Measurements from ENCODE around the gene ZNF438.
A peak's percentile ranks its signal among the peaks of the same experiment; 100 is the strongest.

ZNF438 gene

DNA sequence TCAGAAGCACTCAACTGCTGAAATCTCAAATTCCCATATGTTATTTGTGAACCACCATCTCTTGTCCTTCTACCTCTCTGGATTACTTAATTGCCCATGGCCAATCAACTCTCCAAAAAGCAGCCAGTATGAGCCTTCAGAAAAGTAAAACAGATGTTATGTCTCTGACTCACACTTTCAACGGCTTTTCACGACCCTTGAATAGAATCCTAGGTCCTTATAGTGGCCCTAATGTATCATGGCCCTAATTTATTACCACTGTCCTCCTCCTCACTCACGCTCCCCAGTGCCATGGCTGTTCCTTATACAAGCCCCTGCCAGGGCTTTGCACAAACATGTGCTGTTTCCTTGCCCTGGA is 20.0 kb downstream of the ZNF438 start:
- DNase-seq (ENCODE audit: insufficient read length, low spot score): no peak
- TF ChIP-seq POLR2A (IDR thresholded peaks at IDR 0.05; ENCODE audit: low read depth, low read length): no peak
- no peak for FAIRE-seq

DNA sequence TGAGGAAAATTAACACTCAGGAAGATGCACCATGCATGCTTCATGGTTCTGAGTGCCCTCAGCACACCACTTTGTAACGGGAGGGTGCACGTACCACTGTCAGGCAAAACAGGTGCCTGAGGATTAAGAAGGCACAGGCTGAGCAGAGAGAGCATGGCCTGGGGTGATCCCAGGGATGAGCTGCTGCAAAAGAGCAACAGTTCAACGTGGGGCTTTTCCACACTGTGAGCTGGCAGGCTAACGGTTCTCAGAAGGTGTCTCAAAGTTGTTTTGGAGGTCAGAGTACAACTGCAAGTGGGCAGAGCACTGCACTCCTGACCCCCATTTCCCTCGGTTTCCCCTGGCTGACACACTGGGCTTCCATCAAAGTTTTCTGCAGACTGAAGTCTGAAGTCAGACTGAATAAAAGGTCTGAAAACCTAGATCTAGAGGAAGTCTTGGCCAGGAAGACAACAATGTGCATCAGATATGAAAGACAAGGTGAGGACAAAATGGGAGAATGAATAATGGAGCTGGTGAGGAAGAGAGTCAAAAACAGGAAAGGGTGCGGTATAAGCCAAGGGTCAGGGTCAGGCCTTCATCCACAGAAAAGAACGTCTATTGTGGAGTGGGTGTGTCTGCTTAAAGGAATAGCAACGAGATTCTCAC is 20.5 kb downstream of the ZNF438 start:
- DNase-seq (ENCODE audit: insufficient read length, low spot score) (no peak), FAIRE-seq (no peak)
- TF ChIP-seq POLR2A (IDR thresholded peaks at IDR 0.05; ENCODE audit: low read depth, low read length): no peak

DNA sequence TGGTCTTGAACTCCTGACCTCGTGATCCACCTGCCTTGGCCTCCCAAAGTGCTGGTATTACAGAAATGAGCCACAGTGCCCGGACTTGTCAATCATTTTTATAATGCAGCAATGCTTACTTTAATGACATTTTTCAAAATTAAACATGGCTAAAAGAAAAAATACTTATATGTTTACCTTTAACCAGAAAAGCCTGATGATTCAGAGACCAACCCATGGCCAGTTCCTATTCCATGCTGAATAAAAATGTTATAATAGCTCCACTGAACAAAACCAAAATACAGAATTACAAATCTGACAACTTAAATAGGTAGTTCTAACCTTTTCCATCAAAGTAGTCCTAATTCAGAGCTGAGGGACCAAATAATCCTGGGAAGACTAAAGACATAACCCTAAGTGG is 21.6 kb downstream of the ZNF438 start:
- FAIRE-seq (no peak), DNase-seq (ENCODE audit: insufficient read length, low spot score) (no peak)
- TF ChIP-seq POLR2A (IDR thresholded peaks at IDR 0.05; ENCODE audit: low read depth, low read length): no peak

DNA sequence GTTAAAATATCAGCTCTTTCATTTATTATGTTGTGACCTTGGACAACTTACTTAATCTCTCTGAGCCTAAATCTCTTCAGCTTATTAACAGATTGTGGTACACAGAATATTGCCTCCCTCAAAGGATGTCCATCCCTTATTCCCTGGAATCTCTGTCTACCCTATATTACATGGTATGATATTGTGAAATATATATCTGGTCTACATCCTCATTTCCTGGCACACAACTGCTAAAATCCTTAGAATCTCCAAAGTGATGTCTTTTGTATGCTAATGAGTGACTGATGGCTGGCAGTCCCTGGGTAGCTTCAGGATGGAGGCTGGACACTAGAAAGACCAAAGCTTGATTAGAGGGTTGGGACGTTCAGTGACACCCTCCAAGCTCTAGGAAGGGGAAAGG is 25.8 kb downstream of the ZNF438 start:
- no peak for DNase-seq (ENCODE audit: insufficient read length, low spot score)
- FAIRE-seq: no peak
- TF ChIP-seq POLR2A (IDR thresholded peaks at IDR 0.05; ENCODE audit: low read depth, low read length): no peak

DNA sequence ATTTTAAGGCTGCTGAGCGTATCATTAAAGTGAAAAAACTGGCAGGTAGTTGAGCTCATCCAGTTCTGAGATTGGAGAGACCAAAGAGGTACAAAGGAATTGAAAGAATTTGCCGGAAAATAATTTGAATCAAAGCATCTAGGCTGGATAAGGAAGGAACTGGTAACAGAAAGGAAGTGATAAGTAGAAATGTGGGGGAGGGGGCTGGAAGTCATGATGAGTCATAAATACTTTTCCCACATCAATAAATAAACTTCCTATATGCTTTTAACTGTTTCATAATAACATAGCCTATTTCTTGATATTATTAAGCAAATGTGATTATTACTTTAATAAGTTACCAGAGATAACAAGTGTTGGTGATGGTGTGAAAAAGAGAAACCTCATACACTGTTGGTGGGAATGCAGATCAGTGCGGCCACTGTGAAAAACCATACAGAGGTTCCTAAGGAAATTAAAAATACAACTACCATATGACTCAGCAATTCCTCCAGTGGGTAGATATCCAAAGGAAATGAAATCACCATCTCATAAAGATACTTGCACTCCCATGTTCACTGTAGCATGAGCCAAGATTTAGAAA is 27.0 kb downstream of the ZNF438 start:
- no peak for DNase-seq (ENCODE audit: insufficient read length, low spot score)
- peak; percentile 99 for FAIRE-seq
- TF ChIP-seq POLR2A (IDR thresholded peaks at IDR 0.05; ENCODE audit: low read depth, low read length): no peak

DNA sequence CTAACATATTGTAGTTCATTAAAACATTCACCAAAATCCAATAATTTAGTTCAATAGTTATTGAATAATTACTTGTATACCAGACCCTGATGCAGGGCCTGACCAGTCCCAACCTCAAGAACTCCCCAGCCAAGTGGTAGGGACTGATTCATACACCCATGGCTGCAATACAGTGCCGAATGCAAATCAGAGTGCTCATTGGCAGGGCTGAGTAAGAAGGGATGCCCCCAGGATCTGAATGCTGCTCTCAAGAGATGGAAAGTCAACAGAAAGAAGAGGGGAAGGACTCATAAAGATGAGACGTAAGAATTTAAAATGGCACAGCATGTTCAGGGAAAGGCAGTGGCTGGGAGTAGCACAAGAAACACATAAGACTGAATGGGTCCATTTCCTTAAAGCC is 29.9 kb downstream of the ZNF438 start:
- DNase-seq (ENCODE audit: insufficient read length, low spot score) (no peak), FAIRE-seq (no peak)
- no peak for TF ChIP-seq POLR2A (IDR thresholded peaks at IDR 0.05; ENCODE audit: low read depth, low read length)

DNA sequence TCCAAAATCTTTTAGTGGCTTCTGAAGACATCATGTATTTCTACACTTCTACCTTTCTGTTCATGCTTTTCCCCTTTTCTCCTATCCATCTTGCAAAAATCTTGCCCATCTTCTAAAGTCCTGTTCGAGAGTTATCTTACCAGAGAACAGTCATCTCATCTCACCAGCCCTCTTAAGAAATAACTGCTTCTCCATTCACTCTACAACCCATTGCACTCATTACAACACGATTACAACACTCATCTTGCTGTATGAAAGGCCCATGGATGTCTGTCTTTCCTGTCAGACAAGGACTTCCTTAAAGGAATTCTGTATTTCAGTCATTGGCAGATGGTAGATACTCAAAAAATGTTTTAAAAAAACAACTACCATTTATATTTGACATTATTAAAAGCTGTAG is 30.8 kb downstream of the ZNF438 start:
- no peak for TF ChIP-seq POLR2A (IDR thresholded peaks at IDR 0.05; ENCODE audit: low read depth, low read length)
- FAIRE-seq (no peak), DNase-seq (ENCODE audit: insufficient read length, low spot score) (no peak)

DNA sequence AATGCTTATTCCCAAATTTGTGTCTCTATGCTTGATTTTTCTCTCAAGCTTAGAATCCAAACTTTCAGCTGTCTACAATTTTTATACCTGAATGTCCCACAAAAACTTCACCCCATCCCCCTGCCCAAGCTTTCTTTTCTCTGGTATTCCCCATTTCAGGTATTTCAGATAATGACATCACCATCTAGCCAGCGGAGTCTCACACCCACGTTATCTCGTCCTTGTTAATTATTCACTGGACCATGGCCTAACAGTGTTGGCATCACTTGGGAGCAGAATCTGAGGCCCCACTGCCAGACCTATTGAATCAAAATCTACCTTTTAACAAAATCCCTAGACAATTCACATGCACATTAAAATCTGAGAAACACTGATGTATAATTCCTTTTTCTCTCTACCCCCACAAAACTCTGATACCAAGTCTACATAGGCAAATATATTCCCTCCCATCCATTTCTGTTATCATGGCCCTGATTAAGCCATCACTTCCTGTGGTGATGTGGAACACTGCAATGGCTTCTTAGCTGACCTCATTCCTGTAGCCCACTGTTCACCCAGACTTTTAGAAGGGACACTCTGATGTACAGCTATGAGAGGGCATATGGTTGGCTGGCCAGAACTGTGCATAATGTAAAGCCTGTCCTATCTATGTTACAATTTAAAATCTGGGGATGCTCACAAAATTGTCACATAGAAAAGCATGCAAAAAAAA is 31.4 kb downstream of the ZNF438 start:
- FAIRE-seq (peak; percentile 33), DNase-seq (ENCODE audit: insufficient read length, low spot score) (no peak)
- TF ChIP-seq POLR2A (IDR thresholded peaks at IDR 0.05; ENCODE audit: low read depth, low read length): no peak

DNA sequence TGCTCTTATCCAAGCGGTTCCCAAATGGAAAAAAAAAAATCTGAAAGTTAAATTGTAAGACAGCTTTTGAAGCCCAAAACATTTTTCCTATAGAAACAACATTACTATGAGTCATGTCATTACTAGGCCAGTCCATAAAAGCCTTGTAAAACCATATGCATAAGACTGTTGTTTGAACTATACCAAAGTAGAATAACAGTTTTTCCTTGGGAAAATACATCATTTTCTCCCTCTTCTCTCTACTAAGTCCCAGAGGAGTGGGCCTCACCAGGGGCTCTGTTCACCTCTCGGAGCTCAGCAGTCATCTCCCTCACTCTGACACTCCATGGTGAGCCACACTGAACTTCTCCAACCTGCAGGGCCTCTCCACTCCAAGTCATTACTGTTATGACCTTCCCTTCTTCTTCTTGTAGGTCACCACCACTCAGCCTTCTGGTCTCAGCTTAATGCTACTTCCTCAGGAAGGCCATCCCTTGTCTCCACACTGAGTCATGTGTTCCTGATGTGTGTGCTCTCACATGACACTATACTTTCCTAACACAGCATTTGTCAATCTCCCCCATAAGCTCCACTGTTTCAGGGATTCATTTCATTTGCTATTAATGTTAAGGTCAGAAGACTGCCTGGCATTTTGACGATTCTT is 32.5 kb downstream of the ZNF438 start:
- TF ChIP-seq POLR2A (IDR thresholded peaks at IDR 0.05; ENCODE audit: low read depth, low read length): no peak
- DNase-seq (ENCODE audit: insufficient read length, low spot score): no peak

DNA sequence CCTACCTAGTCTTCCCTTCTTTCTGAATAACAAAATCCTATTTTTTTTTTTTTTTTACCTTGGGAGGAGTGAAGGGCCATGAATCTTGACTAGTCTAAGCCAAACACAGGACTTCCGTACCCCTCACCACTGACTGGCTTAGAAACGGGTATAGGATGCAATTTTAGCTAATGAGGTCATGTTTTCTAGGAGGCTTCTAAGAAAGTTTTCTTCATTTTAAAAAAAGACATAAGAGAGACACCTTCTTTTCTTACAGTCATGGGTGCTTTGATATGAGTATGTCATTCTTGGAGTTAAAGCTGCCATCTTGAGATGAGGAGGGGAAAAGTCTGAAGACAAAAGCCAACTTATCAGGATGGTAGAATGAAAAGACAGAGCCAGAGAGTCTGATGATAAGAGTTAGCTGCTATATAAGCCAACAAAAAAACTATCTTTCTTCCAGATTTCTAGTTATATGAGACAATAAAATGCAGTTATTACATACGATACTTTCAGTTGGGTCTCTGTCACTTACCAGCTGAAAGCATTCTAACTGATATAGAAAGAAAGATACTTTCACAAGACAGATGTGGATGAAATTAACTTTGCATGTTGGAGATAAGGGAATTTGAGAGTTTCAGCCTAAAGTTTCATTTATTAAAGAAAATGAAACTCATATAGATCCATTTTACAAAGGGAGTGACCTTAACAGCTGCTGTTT is 34.0 kb downstream of the ZNF438 start:
- DNase-seq (ENCODE audit: insufficient read length, low spot score) (no peak), FAIRE-seq (peak; percentile 27)
- TF ChIP-seq POLR2A (IDR thresholded peaks at IDR 0.05; ENCODE audit: low read depth, low read length): no peak

More for the DNA sequence above, 32.5 kb downstream of the ZNF438 start:
- FAIRE-seq: peak; percentile 94

DNA sequence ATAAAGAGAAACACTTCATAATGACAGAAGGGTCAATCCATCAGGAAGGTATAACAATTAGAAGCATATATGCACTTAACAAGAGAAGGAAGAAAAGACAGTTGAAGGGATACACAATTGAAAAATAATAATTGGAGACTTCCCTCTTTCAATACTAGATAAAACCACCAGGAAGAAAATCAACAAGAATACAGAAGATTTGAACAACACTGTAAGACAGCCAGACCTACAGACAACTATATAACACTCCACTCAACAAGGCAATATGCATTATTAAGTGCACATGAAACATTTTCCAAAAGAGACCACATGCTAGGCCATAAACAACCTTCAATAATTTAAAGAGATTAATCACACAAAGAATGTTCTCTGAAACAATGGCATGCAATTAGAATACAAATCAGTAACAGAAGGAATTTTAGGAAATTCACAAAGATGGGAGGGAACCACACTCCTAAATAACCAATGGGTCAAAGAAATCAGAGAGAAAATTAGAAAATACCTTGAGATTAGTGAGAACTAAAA is 35.1 kb downstream of the ZNF438 start:
- no peak for TF ChIP-seq POLR2A (IDR thresholded peaks at IDR 0.05; ENCODE audit: low read depth, low read length)
- no peak for DNase-seq (ENCODE audit: insufficient read length, low spot score)
- no peak for FAIRE-seq

DNA sequence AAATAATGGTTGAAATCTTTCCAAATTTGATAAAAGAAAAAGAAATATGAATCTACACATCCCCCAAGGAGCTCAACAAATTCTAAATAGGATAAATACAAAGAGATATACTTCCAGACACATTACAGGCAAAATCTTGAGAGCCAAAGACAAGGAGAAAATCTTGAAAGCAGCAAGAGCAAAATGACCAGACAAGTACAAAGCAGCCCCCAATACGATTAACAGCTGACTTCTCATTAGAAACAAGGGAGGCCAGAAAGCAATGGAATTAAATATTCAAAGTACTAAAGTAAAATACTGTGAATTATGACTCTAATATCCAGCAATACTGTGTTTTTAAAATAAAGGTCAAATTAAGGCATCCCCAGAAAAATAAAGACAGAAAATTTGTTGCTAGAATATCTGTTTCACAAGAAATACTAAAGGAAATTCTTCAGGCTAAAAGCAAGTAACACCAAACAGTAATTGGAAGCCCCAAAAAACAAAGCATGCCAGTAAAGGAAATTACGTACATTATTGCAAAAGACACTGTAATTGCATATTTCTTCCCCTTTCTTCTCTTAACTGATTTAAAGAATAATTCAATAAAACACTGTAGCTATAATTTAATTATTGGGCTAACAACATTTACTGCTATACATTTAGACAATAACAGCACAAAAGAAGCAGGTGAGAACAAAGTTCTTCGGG is 36.4 kb downstream of the ZNF438 start:
- DNase-seq (ENCODE audit: insufficient read length, low spot score) (no peak), FAIRE-seq (no peak)
- no peak for TF ChIP-seq POLR2A (IDR thresholded peaks at IDR 0.05; ENCODE audit: low read depth, low read length)

DNA sequence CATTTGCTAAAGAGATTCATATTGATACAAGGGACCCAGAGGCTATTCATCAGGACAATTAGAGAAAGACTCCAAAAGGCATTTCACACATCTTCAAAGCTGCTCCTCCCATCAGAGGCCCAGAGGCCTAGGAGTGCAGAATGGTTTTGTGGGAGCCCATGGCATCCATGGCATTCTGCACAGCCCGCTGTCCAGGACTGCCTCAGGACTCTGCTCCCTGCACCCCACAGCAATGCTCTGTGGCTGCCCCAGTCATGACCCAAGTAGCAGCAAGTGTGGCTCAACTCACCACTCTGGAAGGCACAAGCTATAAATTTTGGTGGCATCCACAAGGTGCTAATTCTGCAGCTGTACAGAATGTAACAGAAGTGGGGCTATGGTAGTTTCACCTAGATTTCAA is 38.5 kb downstream of the ZNF438 start:
- DNase-seq (ENCODE audit: insufficient read length, low spot score) (no peak), FAIRE-seq (no peak)
- no peak for TF ChIP-seq POLR2A (IDR thresholded peaks at IDR 0.05; ENCODE audit: low read depth, low read length)
